ENCODE results near the gene CYB5RL. TPM values are rescaled to one million over a fixed set of nuclear protein-coding genes. Genes with fewer than 3 reads are reported as not detected.

The CYB5RL gene
- total and polyA plus RNA-seq, 2 of the 8 experiments (the other 6 are each of a cell fraction or from before 2014, with no cell fraction given), result 13.2 to 14.1 TPM

- TF ChIP-seq CTBP2 (IDR thresholded peaks at IDR 0.05; ENCODE audit: borderline replicate concordance, insufficient read depth, insufficient read length, low read length), result no peak
- no peak for TF ChIP-seq TAF1 (IDR thresholded peaks at IDR 0.05; ENCODE audit: low read depth, low read length)
- no peak for TF ChIP-seq SRF (IDR thresholded peaks at IDR 0.05; ENCODE audit: low read depth, low read length)
- no peak for TF ChIP-seq SP1 (IDR thresholded peaks at IDR 0.05; ENCODE audit: low read depth, low read length)
- no peak for TF ChIP-seq SIRT6 (IDR thresholded peaks at IDR 0.05; ENCODE audit: low read length)
Measured at GRCh38 chr1:54219688-54220003, 19.8 kb upstream of the CYB5RL start (continued).

All from H1 (cell line).